Cardiac muscle cell (in vitro differentiated cells and primary cell): ENCODE data around the gene FITM1. TPM values are rescaled to one million over a fixed set of nuclear protein-coding genes. Genes with fewer than 3 reads are reported as not detected.

Experiments used
- DNase-seq, 2 donors: peaks; one replicate each; pipeline versions ENCODE4 v3.0.0 to v3.0.0-alpha.2; 2010 to 2017; ENCODE audit warnings: low read depth in 1 of 2, low spot score in 1 of 2
- H3K27ac ChIP-seq: fragments of 200-600 bp; sonication (generic); 2 replicates; pipeline ENCODE4 v1.5.1; 2016
- H3K27me3 ChIP-seq: fragments of 200-600 bp; sonication (generic); 2 replicates; pipeline ENCODE4 v1.6.0; 2016; ENCODE audit warnings: control low read depth
- H3K36me3 ChIP-seq: fragments of 200-600 bp; sonication (generic); 2 replicates; pipeline ENCODE4 v1.5.1; 2016; ENCODE audit warnings: control low read depth
- H3K4me1 ChIP-seq: fragments of 200-600 bp; sonication (generic); 2 replicates; pipeline ENCODE4 v1.8.1; 2017; ENCODE audit warnings: low read depth, mild to moderate bottlenecking, mixed run types
- H3K4me3 ChIP-seq: fragments of 200-600 bp; sonication (generic); 2 replicates; pipeline ENCODE4 v1.5.1; 2016; ENCODE audit warnings: mild to moderate bottlenecking
- H3K9me3 ChIP-seq: fragments of 200-600 bp; sonication (generic); 2 replicates; pipeline ENCODE4 v1.5.1; 2017; ENCODE audit warnings: low read depth, mild to moderate bottlenecking, control low read depth
- polyA plus RNA-seq: library from polyadenylated mRNA; unstranded; fragments of >200 nt; fragmentation: Nextera tagmentation; extraction: Ambion mirVana; gene quantifications from 2 replicates; pipeline ENCODE4 v1.2.1, GENCODE V29; 2016
- total RNA-seq: library from RNA; depleted of rRNA; stranded (reverse); fragments of >200 nt; gene quantifications from 2 replicates; pipeline ENCODE4 v1.2.3, GENCODE V29; 2016
- TF ChIP-seq, protein P1 (sequence below): IDR thresholded peaks from 2 replicates; pipeline ENCODE4 v1.5.1; 2012; ENCODE audit warnings: low read depth, mild to moderate bottlenecking, low read length

FITM1 gene
- total and polyA plus RNA-seq, 2 experiments from 2014 or later, result 124 to 209 TPM

DNA sequence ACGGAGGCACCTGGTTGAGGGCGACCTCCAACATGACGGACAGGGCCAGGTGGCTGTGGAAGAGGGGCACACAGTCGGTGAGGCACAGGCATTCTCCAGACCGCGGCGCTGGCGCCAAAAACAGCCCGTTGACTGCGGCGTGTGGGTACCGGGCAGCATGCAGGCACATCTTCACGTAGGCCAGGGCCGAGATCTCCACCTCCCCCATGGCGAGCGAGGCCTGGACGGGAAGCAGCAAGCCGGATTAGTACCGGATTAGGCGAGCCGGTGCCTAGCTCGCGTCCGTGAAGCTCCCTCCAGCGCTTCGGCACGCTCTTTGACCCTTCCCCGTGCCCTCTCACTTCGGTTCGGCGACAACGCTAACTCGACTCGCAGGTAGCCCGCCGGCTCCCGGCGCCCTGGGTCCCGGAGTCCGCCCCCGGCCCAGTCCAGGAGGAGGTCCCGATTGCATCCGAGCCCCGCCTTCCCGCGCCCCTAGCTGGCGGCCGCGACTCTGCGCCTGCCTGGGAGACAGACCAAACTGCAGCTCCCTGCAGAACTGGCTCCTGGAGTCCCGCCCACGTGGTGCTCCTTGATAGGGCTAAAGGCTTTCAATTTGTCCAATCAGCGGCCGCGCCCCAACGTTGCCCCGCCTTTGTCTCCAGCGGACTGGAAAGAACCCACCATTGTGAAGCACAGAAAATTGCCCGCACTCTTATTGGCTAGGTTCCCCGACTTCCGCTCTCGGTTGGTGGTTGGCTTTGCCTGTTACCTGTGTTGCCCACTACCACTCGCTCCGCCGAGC lies 10.8 kb downstream of the FITM1 start, which contains the start of gene EMC9:
EMC9 (minus strand) TSS at position 495 of the 784 bp plus-strand sequence; CDS start at position 208, 287 bp downstream.
- H3K27me3 ChIP-seq, result no peaks in the 10 kb centered on the region
- H3K4me1 ChIP-seq, result peaks cover 15% of the 10 kb centered on the region
- H3K36me3 ChIP-seq, result peaks cover 15% of the 10 kb centered on the region
- H3K9me3 ChIP-seq, result no peaks in the 10 kb centered on the region
- peak within 1 kb of the TSS; percentile 70 for H3K4me3 ChIP-seq
- TF ChIP-seq, protein P1, sequence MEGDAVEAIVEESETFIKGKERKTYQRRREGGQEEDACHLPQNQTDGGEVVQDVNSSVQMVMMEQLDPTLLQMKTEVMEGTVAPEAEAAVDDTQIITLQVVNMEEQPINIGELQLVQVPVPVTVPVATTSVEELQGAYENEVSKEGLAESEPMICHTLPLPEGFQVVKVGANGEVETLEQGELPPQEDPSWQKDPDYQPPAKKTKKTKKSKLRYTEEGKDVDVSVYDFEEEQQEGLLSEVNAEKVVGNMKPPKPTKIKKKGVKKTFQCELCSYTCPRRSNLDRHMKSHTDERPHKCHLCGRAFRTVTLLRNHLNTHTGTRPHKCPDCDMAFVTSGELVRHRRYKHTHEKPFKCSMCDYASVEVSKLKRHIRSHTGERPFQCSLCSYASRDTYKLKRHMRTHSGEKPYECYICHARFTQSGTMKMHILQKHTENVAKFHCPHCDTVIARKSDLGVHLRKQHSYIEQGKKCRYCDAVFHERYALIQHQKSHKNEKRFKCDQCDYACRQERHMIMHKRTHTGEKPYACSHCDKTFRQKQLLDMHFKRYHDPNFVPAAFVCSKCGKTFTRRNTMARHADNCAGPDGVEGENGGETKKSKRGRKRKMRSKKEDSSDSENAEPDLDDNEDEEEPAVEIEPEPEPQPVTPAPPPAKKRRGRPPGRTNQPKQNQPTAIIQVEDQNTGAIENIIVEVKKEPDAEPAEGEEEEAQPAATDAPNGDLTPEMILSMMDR, result peak; percentile 36
- DNase-seq, result peak; percentile 100
- H3K27ac ChIP-seq, result peak within 1 kb of the TSS; percentile 87

DNA sequence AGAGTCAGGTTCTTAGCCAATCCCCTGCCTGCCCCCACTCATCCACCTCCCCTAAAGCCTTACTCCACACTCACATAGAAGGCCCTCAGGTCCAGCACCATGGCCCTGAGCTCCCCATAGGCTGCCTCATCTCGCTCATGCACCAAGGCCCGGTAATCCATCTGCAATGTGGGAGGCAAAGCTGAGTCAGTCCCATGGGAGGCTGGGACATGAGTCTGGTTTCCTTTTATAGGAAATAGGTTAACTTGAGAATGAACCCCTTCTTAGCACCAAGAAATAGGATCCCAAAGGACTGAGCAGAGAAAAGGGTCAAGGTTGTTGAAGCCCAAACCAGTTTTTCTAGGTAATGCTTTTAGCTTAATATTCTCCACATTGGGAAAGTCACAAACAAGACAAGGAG lies 13.1 kb downstream of the FITM1 start:
- Histone ChIP-seq H3K27me3 (no peaks in the 10 kb centered on the region), H3K4me1 (peaks cover 19% of the 10 kb centered on the region), H3K4me3 (no peak overlapping the region), H3K27ac (no peak overlapping the region), H3K36me3 (peaks cover 7% of the 10 kb centered on the region), H3K9me3 (no peaks in the 10 kb centered on the region)
- TF ChIP-seq, protein P1, result no peak
- DNase-seq, result peak in 1 of 2 donors; percentile 8

DNA sequence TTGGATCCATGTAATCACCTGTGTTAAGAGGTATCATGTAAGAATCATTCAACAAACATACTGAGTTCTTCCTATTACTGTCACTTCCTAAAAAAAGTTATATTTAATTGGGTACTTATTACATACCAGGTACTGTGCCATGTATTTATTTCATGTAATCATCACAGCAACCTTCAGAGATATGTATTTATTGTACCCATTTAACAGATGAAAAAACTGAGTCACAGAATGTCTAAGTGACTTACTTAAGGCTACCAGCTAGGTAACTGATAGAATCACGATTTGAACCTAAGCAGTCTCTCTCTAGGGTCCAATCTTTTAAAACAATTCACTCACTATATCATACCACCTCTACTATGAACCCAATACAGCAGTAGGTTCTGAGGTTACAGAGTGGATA lies 14.0 kb downstream of the FITM1 start:
- Histone ChIP-seq H3K4me1 (peaks cover 17% of the 10 kb centered on the region), H3K9me3 (no peaks in the 10 kb centered on the region), H3K4me3 (no peak overlapping the region), H3K27me3 (no peaks in the 10 kb centered on the region), H3K36me3 (no peaks in the 10 kb centered on the region), H3K27ac (no peak overlapping the region)
- TF ChIP-seq, protein P1, result no peak
- DNase-seq, result no peak

- TF ChIP-seq, protein P1, result no peak
- Histone ChIP-seq H3K4me1 (peaks cover 10% of the 10 kb centered on the region), H3K4me3 (no peak overlapping the region), H3K36me3 (peaks cover 7% of the 10 kb centered on the region), H3K9me3 (no peaks in the 10 kb centered on the region), H3K27ac (no peak overlapping the region), H3K27me3 (no peaks in the 10 kb centered on the region)
- no peak for DNase-seq
Observed at GRCh38 chr14:24145219-24145618, 14.8 kb downstream of the FITM1 start.

DNA sequence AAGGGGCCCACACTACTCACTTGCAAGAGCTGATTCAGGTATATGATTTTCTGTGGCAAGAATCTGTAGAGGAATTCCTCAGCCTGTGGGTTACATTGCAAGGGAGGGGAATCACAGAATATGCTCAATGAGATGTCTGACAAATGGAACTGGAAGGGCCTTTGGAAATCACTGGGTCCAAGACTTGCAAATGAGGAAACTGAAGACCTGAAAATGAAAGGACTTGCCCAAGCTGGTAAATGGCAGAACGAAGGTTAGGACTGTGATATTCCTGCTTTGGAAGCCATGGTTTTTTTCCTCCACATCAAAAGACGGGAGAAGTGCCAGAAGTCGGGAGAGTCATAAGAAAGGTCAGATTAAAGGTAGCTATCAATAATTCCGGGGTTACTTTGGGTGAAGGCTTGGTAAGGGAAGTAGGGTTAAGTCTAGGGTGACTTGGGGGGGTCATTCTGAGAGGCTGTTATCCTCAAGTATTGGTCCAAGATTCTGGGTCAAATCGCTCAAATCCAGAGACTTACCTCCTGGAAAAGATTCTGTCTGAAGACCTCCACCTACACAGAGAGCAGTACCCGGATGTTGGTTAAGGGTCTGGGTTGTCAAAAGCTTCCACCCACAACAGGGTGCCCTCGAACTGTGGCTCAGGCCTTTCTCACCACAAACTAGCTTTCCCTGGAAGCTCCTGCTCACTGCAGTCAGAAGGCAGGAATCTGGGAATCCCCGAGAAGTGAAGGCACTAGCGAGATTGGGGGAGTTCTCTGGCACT lies 15.4 kb downstream of the FITM1 start:
- peaks cover 13% of the 10 kb centered on the region for H3K36me3 ChIP-seq
- DNase-seq, result peak in 1 of 2 donors; percentile 6
- H3K4me1 ChIP-seq, result peaks cover 10% of the 10 kb centered on the region
- TF ChIP-seq, protein P1, result no peak
- H3K4me3 ChIP-seq, result peak overlapping the region; percentile 53
- no peaks in the 10 kb centered on the region for H3K27me3 ChIP-seq
- no peaks in the 10 kb centered on the region for H3K9me3 ChIP-seq
- H3K27ac ChIP-seq, result peak overlapping the region; percentile 61
